Uterus (tissue), 4 donors: ENCODE data around the gene GSK3A. TPM values are rescaled to one million over a fixed set of nuclear protein-coding genes. Genes with fewer than 3 reads are reported as not detected.

Experiments
- DNase-seq, 2 donors: peaks; one replicate each; pipeline ENCODE4 v3.0.0-alpha.2; 2019 to 2020
- H3K27ac ChIP-seq, 2 donors: fragments of 200-600 bp; sonication (generic); 1 replicate in 1 of 2; 2 replicates in 1 of 2; pipeline ENCODE4 v1.5.1; 2016 to 2018
- H3K27me3 ChIP-seq, 2 donors: fragments of 200-600 bp; sonication (generic); one replicate each; pipeline ENCODE4 v1.5.1; 2018 to 2019; ENCODE audit warnings: control low read depth in 1 of 2
- H3K36me3 ChIP-seq, 2 donors: fragments of 200-600 bp; sonication (generic); one replicate each; pipeline ENCODE4 v1.5.1; 2019; ENCODE audit warnings: control low read depth in 1 of 2
- H3K4me1 ChIP-seq, 2 donors: fragments of 200-600 bp; sonication (generic); one replicate each; pipeline ENCODE4 v1.5.1; 2018 to 2019; ENCODE audit warnings: control low read depth in 1 of 2
- H3K4me3 ChIP-seq, 2 donors: fragments of 200-600 bp; sonication (generic); 1 replicate in 1 of 2; 2 replicates in 1 of 2; pipeline ENCODE4 v1.5.1; 2018 to 2019; ENCODE audit warnings: mild to moderate bottlenecking in 1 of 2
- H3K9me3 ChIP-seq, 2 donors: fragments of 200-600 bp; sonication (generic); one replicate each; pipeline ENCODE4 v1.5.1; 2019; ENCODE audit warnings: control low read depth in 1 of 2
- CTCF ChIP-seq, 4 experiments: fragments of 200-600 bp in 2 of 4; fragments of 450-650 bp in 2 of 4; sonication (generic) in 2 of 4; IDR thresholded peaks; one replicate each; pipeline ENCODE4 v1.5.1; 2016 to 2019; ENCODE audit warnings: antibody characterized with exemption in 4 of 4, mild to moderate bottlenecking in 2 of 4, moderate library complexity in 1 of 4
- POLR2A ChIP-seq, 2 donors: fragments of 450-650 bp; IDR thresholded peaks; one replicate each; pipeline ENCODE4 v1.6.1; 2016; ENCODE audit warnings: antibody characterized with exemption in 2 of 2, mild to moderate bottlenecking in 1 of 2, moderate library complexity in 1 of 2
- intact Hi-C: fragments of 100-400 bp; cut with DNase I; formaldehyde crosslinking; loops from one replicate; pipeline ENCODE4 v1.15.1; 2023; ENCODE audit warnings: low total_unique reads
- total RNA-seq, 4 donors: library from RNA; depleted of rRNA in 3 of 4; stranded (reverse); fragments of >200 nt in 3 of 4; gene quantifications; one replicate each; pipeline versions ENCODE4 v1.1.0 to v1.2.4, GENCODE V29; 2014 to 2023
- donor health status: DM: yes; HTN: yes; CAD: no.

The GSK3A gene
- total RNA-seq, result 10 to 100 TPM in 3 of 4 donors, 1 to 10 TPM in 1; 3.5 to 44.3 (median 34.4) TPM

GRCh38 chr19:42242512-42243409, at the start of gene GSK3A:
Gene GSK3A, minus strand, starts transcription at chr19:42242602. Its CDS starts 137 bp downstream, at chr19:42242465.
- Histone ChIP-seq H3K4me3 (peak within 1 kb of the TSS; percentile 58 to 81), H3K27ac (peak within 1 kb of the TSS; percentile 88 to 95), H3K27me3 (no peaks in the 10 kb centered on the region), H3K36me3 (no peaks in the 10 kb centered on the region), H3K9me3 (no peaks in the 10 kb centered on the region), H3K4me1 (peaks cover 4 to 17% of the 10 kb centered on the region in 2 donors)
- DNase-seq, result peak; percentile 98 to 99
- intact Hi-C loops, result no loop called here
- peak in 1 of 4 experiments; percentile 40 for TF ChIP-seq CTCF (IDR thresholded peaks at IDR 0.05)
- peak; percentile 86 to 88 for TF ChIP-seq POLR2A (IDR thresholded peaks at IDR 0.05)

- H3K4me3 ChIP-seq, result no peak overlapping the region
- H3K9me3 ChIP-seq, result no peaks in the 10 kb centered on the region
- no peaks in the 10 kb centered on the region for H3K27me3 ChIP-seq
- no peaks in the 10 kb centered on the region for H3K36me3 ChIP-seq
- H3K4me1 ChIP-seq, result peaks cover 0 to 4% of the 10 kb centered on the region in 2 donors
- no peak for TF ChIP-seq CTCF (IDR thresholded peaks at IDR 0.05)
- no peak for TF ChIP-seq POLR2A (IDR thresholded peaks at IDR 0.05)
- no peak for DNase-seq
- intact Hi-C loops, result loop anchor here (5.0 kb wide), 1 partner anchor 44 kb away; no protein-coding TSS in a partner anchor
- H3K27ac ChIP-seq, result no peak overlapping the region
Measured at GRCh38 chr19:42291435-42291810, 49.0 kb upstream of the GSK3A start.

GRCh38 chr19:42290523-42291434, 48.4 kb upstream of the GSK3A start:
- peak in 1 of 2 donors; percentile 28 for DNase-seq
- Histone ChIP-seq H3K9me3 (no peaks in the 10 kb centered on the region), H3K27me3 (no peaks in the 10 kb centered on the region), H3K36me3 (no peaks in the 10 kb centered on the region), H3K4me3 (no peak overlapping the region), H3K4me1 (peaks cover 0 to 11% of the 10 kb centered on the region in 2 donors), H3K27ac (no peak overlapping the region)
- no peak for TF ChIP-seq POLR2A (IDR thresholded peaks at IDR 0.05)
- peak in 2 of 4 experiments; percentile 32 for TF ChIP-seq CTCF (IDR thresholded peaks at IDR 0.05)
- intact Hi-C loops, result loop anchor here (5.0 kb wide), 1 partner anchor 43 kb away; no protein-coding TSS in a partner anchor

GRCh38 chr19:42290136-42290522, 47.7 kb upstream of the GSK3A start:
- Histone ChIP-seq H3K9me3 (no peaks in the 10 kb centered on the region), H3K27me3 (no peaks in the 10 kb centered on the region), H3K27ac (no peak overlapping the region), H3K36me3 (no peaks in the 10 kb centered on the region), H3K4me3 (no peak overlapping the region), H3K4me1 (peaks cover 0 to 17% of the 10 kb centered on the region in 2 donors)
- intact Hi-C loops, result loop anchor here (5.0 kb wide), 1 partner anchor 43 kb away; no protein-coding TSS in a partner anchor
- TF ChIP-seq CTCF (IDR thresholded peaks at IDR 0.05) (no peak), POLR2A (IDR thresholded peaks at IDR 0.05) (no peak)
- no peak for DNase-seq
